Neural progenitor cell (in vitro differentiated cells): Measurements from ENCODE around the gene TUBB3. TPM values are rescaled to one million over a fixed set of nuclear protein-coding genes. Genes with fewer than 3 reads are reported as not detected.

Experiments used
- DNase-seq: peaks from one replicate; pipeline ENCODE4 v3.0.0-alpha.2; 2016; ENCODE audit warnings: low spot score
- H2AFZ ChIP-seq: fragments of 200-600 bp; sonication (generic); replicated peaks from 2 replicates; pipeline ENCODE4 v1.6.1; 2016; ENCODE audit warnings: antibody characterized with exemption
- H3F3A ChIP-seq: fragments of 200-600 bp; sonication (generic); 2 replicates; pipeline ENCODE4 v1.6.1; 2016; ENCODE audit warnings: antibody characterized with exemption, low read depth
- H3K27ac ChIP-seq: fragments of 200-600 bp; sonication (generic); 2 replicates; pipeline ENCODE4 v1.5.1; 2016; ENCODE audit warnings: mild to moderate bottlenecking
- H3K27me3 ChIP-seq: fragments of 200-600 bp; sonication (generic); 2 replicates; pipeline ENCODE4 v1.6.1; 2016; ENCODE audit warnings: mild to moderate bottlenecking, moderate library complexity
- H3K36me3 ChIP-seq: fragments of 200-600 bp; sonication (generic); 2 replicates; pipeline ENCODE4 v1.5.1; 2016
- H3K4me1 ChIP-seq: fragments of 200-600 bp; sonication (generic); 2 replicates; pipeline ENCODE4 v1.6.1; 2016; ENCODE audit warnings: mixed run types
- H3K4me2 ChIP-seq: fragments of 200-600 bp; sonication (generic); 2 replicates; pipeline ENCODE4 v1.6.1; 2016
- H3K4me3 ChIP-seq: fragments of 200-600 bp; sonication (generic); 2 replicates; pipeline ENCODE4 v1.5.1; 2016
- H3K79me2 ChIP-seq: fragments of 200-600 bp; sonication (generic); 2 replicates; pipeline ENCODE4 v1.6.1; 2016; ENCODE audit warnings: low read depth
- H3K9ac ChIP-seq: fragments of 200-600 bp; sonication (generic); 2 replicates; pipeline ENCODE4 v1.6.1; 2016
- H3K9me3 ChIP-seq: fragments of 200-600 bp; sonication (generic); 2 replicates; pipeline ENCODE4 v1.5.1; 2016; ENCODE audit warnings: low read depth
- H4K20me1 ChIP-seq: fragments of 200-600 bp; sonication (generic); 2 replicates; pipeline ENCODE4 v1.6.1; 2016; ENCODE audit warnings: low read depth
- H3K27ac Mint-ChIP-seq: 3 replicates; pipeline ENCODE4 v1.8.0; 2021; ENCODE audit warnings: mixed read lengths
- H3K27me3 Mint-ChIP-seq: 2 replicates; pipeline ENCODE4 v1.8.0; 2022; ENCODE audit warnings: low read depth, mild to moderate bottlenecking, inconsistent platforms, moderate library complexity, mixed read lengths; ENCODE audit not compliant: insufficient read depth
- H3K36me3 Mint-ChIP-seq: 3 replicates; pipeline ENCODE4 v1.8.0; 2021; ENCODE audit warnings: mixed read lengths
- H3K4me1 Mint-ChIP-seq: 3 replicates; pipeline ENCODE4 v1.8.0; 2021; ENCODE audit warnings: mixed read lengths
- H3K4me3 Mint-ChIP-seq: 3 replicates; pipeline ENCODE4 v1.8.0; 2021; ENCODE audit warnings: mild to moderate bottlenecking, moderate library complexity, mixed read lengths
- H3K9me3 Mint-ChIP-seq: 3 replicates; pipeline ENCODE4 v1.8.0; 2020; ENCODE audit warnings: mixed read lengths
- CTCF ChIP-seq: fragments of 200-600 bp; sonication (generic); IDR thresholded peaks from 2 replicates; pipeline ENCODE4 v1.5.1; 2017; ENCODE audit warnings: antibody characterized with exemption, mild to moderate bottlenecking
- EZH2 ChIP-seq: fragments of 200-600 bp; sonication (generic); IDR thresholded peaks from 2 replicates; pipeline ENCODE4 v1.6.1; 2017; ENCODE audit warnings: antibody characterized with exemption, mild to moderate bottlenecking, moderate library complexity
- EZH2phosphoT487 ChIP-seq: fragments of 200-600 bp; sonication (generic); IDR thresholded peaks from 2 replicates; pipeline ENCODE4 v1.6.1; 2017; ENCODE audit warnings: antibody characterized with exemption
- total RNA-seq: library from RNA; depleted of rRNA; stranded (reverse); fragments of >200 nt; gene quantifications from 2 replicates; pipeline ENCODE4 v1.2.3, GENCODE V29; 2015; ENCODE audit warnings: low replicate concordance

Gene TUBB3
- total RNA-seq, 1 donor from 2014 or later = 41.4 TPM

GRCh38 chr16:89951509-89951908, 28.4 kb downstream of the TUBB3 start:
- peak overlapping the region; percentile 64 for H3K4me3 Mint-ChIP-seq
- H3K4me1 Mint-ChIP-seq = peaks cover 12% of the 10 kb centered on the region
- H3F3A ChIP-seq = peaks cover 16% of the 10 kb centered on the region
- H2AFZ ChIP-seq = no peak overlapping the region
- peaks cover 17% of the 10 kb centered on the region for H3K27me3 Mint-ChIP-seq
- peaks cover 27% of the 10 kb centered on the region for H4K20me1 ChIP-seq
- H3K27ac ChIP-seq = no peak overlapping the region
- TF ChIP-seq EZH2 (no peak), EZH2phosphoT487 (no peak), CTCF (no peak)
- H3K9me3 Mint-ChIP-seq = no peaks in the 10 kb centered on the region
- no peaks in the 10 kb centered on the region for H3K9me3 ChIP-seq
- no peaks in the 10 kb centered on the region for H3K36me3 ChIP-seq
- H3K36me3 Mint-ChIP-seq = no peaks in the 10 kb centered on the region
- no peak overlapping the region for H3K27ac Mint-ChIP-seq
- H3K9ac ChIP-seq = no peak overlapping the region
- peaks cover 32% of the 10 kb centered on the region for H3K27me3 ChIP-seq
- H3K79me2 ChIP-seq = peaks cover 4% of the 10 kb centered on the region
- H3K4me3 ChIP-seq = no peak overlapping the region
- no peak overlapping the region for H3K4me2 ChIP-seq
- DNase-seq = no peak
- H3K4me1 ChIP-seq = peaks cover 5% of the 10 kb centered on the region

- no peak overlapping the region for H3K27ac ChIP-seq
- peaks cover 5% of the 10 kb centered on the region for H3K4me1 ChIP-seq
- no peaks in the 10 kb centered on the region for H3K9me3 ChIP-seq
- no peaks in the 10 kb centered on the region for H3K36me3 ChIP-seq
- H3K4me1 Mint-ChIP-seq = peaks cover 12% of the 10 kb centered on the region
- H3F3A ChIP-seq = peaks cover 16% of the 10 kb centered on the region
- DNase-seq = no peak
- H3K4me2 ChIP-seq = no peak overlapping the region
- no peak overlapping the region for H2AFZ ChIP-seq
- no peak for TF ChIP-seq EZH2
- TF ChIP-seq EZH2phosphoT487 = no peak
- no peak for TF ChIP-seq CTCF
- peaks cover 4% of the 10 kb centered on the region for H3K79me2 ChIP-seq
- H3K27me3 Mint-ChIP-seq = peaks cover 16% of the 10 kb centered on the region
- H3K9ac ChIP-seq = no peak overlapping the region
- H3K4me3 ChIP-seq = no peak overlapping the region
- no peaks in the 10 kb centered on the region for H3K9me3 Mint-ChIP-seq
- peaks cover 26% of the 10 kb centered on the region for H3K27me3 ChIP-seq
- peaks cover 2% of the 10 kb centered on the region for H3K36me3 Mint-ChIP-seq
- no peak overlapping the region for H3K27ac Mint-ChIP-seq
- peaks cover 27% of the 10 kb centered on the region for H4K20me1 ChIP-seq
- no peak overlapping the region for H3K4me3 Mint-ChIP-seq
Observed at GRCh38 chr16:89952049-89952448, 28.9 kb downstream of the TUBB3 start.

DNA sequence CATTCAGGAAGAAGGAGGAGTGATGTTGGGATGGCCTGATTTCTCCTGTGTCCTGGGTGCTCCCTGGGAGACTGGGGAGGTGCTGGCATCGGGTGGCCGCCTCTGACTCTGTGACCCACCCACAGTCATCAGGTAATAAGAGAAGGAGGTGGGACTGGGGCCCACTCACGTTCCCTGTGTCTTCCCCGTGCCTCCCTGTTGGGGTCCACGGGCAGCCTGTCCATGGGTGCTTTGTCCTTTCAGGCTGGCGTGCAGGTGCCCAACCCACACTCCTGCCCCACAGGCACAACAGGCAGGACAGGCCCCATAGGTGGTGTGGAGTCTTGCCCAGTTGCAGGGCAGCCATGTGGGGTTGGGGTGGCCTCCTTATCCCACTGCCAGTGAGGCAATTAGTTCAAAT, 29.4 kb downstream of the TUBB3 start:
- no peak overlapping the region for H3K27ac Mint-ChIP-seq
- H3K79me2 ChIP-seq = peaks cover 4% of the 10 kb centered on the region
- no peak overlapping the region for H3K9ac ChIP-seq
- peaks cover 27% of the 10 kb centered on the region for H4K20me1 ChIP-seq
- no peak for DNase-seq
- H3K9me3 ChIP-seq = no peaks in the 10 kb centered on the region
- no peak overlapping the region for H3K4me2 ChIP-seq
- no peak overlapping the region for H3K27ac ChIP-seq
- no peaks in the 10 kb centered on the region for H3K36me3 ChIP-seq
- TF ChIP-seq EZH2 = no peak
- H3K4me3 ChIP-seq = no peak overlapping the region
- peaks cover 5% of the 10 kb centered on the region for H3K4me1 ChIP-seq
- peaks cover 15% of the 10 kb centered on the region for H3F3A ChIP-seq
- H3K36me3 Mint-ChIP-seq = peaks cover 2% of the 10 kb centered on the region
- peaks cover 11% of the 10 kb centered on the region for H3K27me3 Mint-ChIP-seq
- peaks cover 7% of the 10 kb centered on the region for H3K4me1 Mint-ChIP-seq
- no peaks in the 10 kb centered on the region for H3K9me3 Mint-ChIP-seq
- peaks cover 21% of the 10 kb centered on the region for H3K27me3 ChIP-seq
- no peak overlapping the region for H2AFZ ChIP-seq
- H3K4me3 Mint-ChIP-seq = no peak overlapping the region

DNA sequence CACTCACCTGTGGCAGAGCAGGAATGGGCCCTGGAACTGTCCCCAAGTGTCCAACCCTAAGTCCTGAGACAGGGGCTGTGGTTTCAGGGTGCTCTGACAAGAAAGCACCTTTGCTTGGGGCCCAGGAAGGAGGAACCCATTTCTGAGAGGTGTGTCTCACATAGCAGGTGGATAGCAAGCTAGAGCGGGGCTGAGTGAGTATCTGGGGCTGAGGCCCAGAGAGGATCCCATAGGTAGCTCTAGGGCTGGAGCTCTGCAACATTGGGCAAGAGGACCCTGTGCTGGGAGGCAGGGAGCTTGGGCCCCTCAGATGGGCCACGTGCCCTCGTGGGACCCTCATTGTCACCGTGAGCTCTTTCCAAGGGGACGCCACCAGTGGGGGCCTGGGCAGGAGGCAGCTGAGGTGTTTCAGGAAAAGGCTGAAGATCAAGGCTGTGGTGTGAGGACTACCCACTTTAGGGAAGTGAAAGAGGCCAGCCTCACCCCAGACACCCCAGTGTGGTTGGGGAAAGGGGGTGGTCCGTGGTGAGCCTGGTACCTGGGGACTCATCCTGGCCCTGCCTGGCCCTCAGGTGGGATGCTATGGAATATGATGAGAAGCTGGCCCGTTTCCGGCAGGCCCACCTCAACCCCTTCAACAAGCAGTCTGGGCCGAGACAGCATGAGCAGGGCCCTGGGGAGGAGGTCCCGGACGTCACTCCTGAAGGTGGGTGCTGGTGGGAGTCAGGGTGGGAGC, 30.7 kb downstream of the TUBB3 start:
- H4K20me1 ChIP-seq = peaks cover 27% of the 10 kb centered on the region
- H2AFZ ChIP-seq = no peak overlapping the region
- H3K36me3 Mint-ChIP-seq = peaks cover 7% of the 10 kb centered on the region
- no peak overlapping the region for H3K4me3 ChIP-seq
- H3K36me3 ChIP-seq = no peaks in the 10 kb centered on the region
- no peak overlapping the region for H3K27ac ChIP-seq
- peaks cover 4% of the 10 kb centered on the region for H3K79me2 ChIP-seq
- no peak overlapping the region for H3K9ac ChIP-seq
- H3K9me3 Mint-ChIP-seq = no peaks in the 10 kb centered on the region
- peaks cover 5% of the 10 kb centered on the region for H3K4me1 ChIP-seq
- peaks cover 10% of the 10 kb centered on the region for H3K27me3 Mint-ChIP-seq
- peaks cover 11% of the 10 kb centered on the region for H3K27me3 ChIP-seq
- TF ChIP-seq EZH2 (no peak), EZH2phosphoT487 (no peak), CTCF (no peak)
- no peak overlapping the region for H3K4me3 Mint-ChIP-seq
- H3K4me1 Mint-ChIP-seq = peaks cover 5% of the 10 kb centered on the region
- H3K4me2 ChIP-seq = no peak overlapping the region
- DNase-seq = no peak
- H3K9me3 ChIP-seq = no peaks in the 10 kb centered on the region
- peaks cover 5% of the 10 kb centered on the region for H3F3A ChIP-seq
- H3K27ac Mint-ChIP-seq = no peak overlapping the region
